ENCODE results near the gene ZNF202. TPM values are rescaled to one million over a fixed set of nuclear protein-coding genes. Genes with fewer than 3 reads are reported as not detected.
"Not testable (repeated sequence)": the region's sequence is repeated elsewhere in the genome, so short reads cannot be mapped to it uniquely, and the experiment has no call there.

ZNF202 gene
- total and polyA plus RNA-seq, 2 of the 13 experiments (the other 11 are each of a cell fraction or from before 2014, with no cell fraction given): 7.7 to 7.9 TPM

- ATAC-seq; DNase-seq (ENCODE audit: low spot score); BruUV-seq (replicated peaks); H3K4me2 ChIP-seq (ENCODE audit: low read depth, low read length); intact Hi-C loops (cut with micrococcal nuclease; ENCODE audit: unreplicated experiment); FAIRE-seq; H3K27me3 ChIP-seq (ENCODE audit: control insufficient read depth in 1 of 2, insufficient read depth in 2 of 2, low read length in 2 of 2); H3K4me3 ChIP-seq (replicated peaks in 1 of 3; ENCODE audit: insufficient read depth in 1 of 3, low read depth in 2 of 3, low read length in 3 of 3); H2AFZ ChIP-seq (ENCODE audit: low read length); H3K9ac ChIP-seq (ENCODE audit: insufficient read depth, low read depth, low read length); H3K4me1 ChIP-seq (ENCODE audit: insufficient read depth, low read length); H3K36me3 ChIP-seq (replicated peaks in 1 of 2; ENCODE audit: control insufficient read depth in 1 of 2, insufficient read depth in 2 of 2, low read length in 2 of 2); in situ Hi-C loops (cut with HindIII; ENCODE audit: extremely low pct_ligation_motif_present, low pct_unique_long_range_greater_than_20kb); H3K79me2 ChIP-seq (ENCODE audit: insufficient read depth, low read length); H3K9me3 ChIP-seq (ENCODE audit: low read length); H3K27ac ChIP-seq (ENCODE audit: extremely low read length, insufficient read depth, low read length); POLR2A ChIA-PET; H4K20me1 ChIP-seq (ENCODE audit: insufficient read depth, low read length); CTCF ChIA-PET (ENCODE audit: low intra/inter-chr PET ratio, low total read pairs); TF ChIP-seq ATF7 (CRISPR knock-in tag; IDR thresholded peaks at IDR 0.05): not testable (repeated sequence)
- TF ChIP-seq ATF7 (IDR thresholded peaks at IDR 0.05): peak; percentile 66
- WGBS (ENCODE audit: low lambda C conversion rate): 8% methylated on average over 2 of the region's 2 CpGs
Observed at GRCh38 chr11:123748349-123748748, 6.9 kb upstream of the ZNF202 start.

GRCh38 chr11:123745764-123746451, 4.4 kb upstream of the ZNF202 start:
- Histone ChIP-seq H3K79me2 (ENCODE audit: insufficient read depth, low read length) (peaks cover 3% of the 10 kb centered on the region), H3K9me3 (ENCODE audit: low read length) (no peaks in the 10 kb centered on the region), H3K27me3 (ENCODE audit: control insufficient read depth in 1 of 2, insufficient read depth in 2 of 2, low read length in 2 of 2) (peaks cover 0 to 3% of the 10 kb centered on the region in 2 experiments; a peak in 1 of 5 replicates), H3K27ac (ENCODE audit: extremely low read length, insufficient read depth, low read length) (no peak overlapping the region), H3K9ac (ENCODE audit: insufficient read depth, low read depth, low read length) (no peak overlapping the region), H2AFZ (ENCODE audit: low read length) (no peak overlapping the region), H3K36me3 (replicated peaks in 1 of 2; ENCODE audit: control insufficient read depth in 1 of 2, insufficient read depth in 2 of 2, low read length in 2 of 2) (no peaks in the 10 kb centered on the region), H4K20me1 (ENCODE audit: insufficient read depth, low read length) (no peaks in the 10 kb centered on the region), H3K4me3 (replicated peaks in 1 of 3; ENCODE audit: insufficient read depth in 1 of 3, low read depth in 2 of 3, low read length in 3 of 3) (no peak overlapping the region), H3K4me1 (ENCODE audit: insufficient read depth, low read length) (peaks cover 8% of the 10 kb centered on the region), H3K4me2 (ENCODE audit: low read depth, low read length) (no peak overlapping the region)
- 27% methylated on average over 2 of the region's 2 CpGs for WGBS (ENCODE audit: low lambda C conversion rate)
- ATAC-seq: no peak
- no peak for DNase-seq (ENCODE audit: low spot score)
- intact Hi-C loops (cut with micrococcal nuclease; ENCODE audit: unreplicated experiment) (no loop called here), in situ Hi-C loops (cut with HindIII; ENCODE audit: extremely low pct_ligation_motif_present, low pct_unique_long_range_greater_than_20kb) (no loop called here)
- ChIA-PET POLR2A (no interaction called here), CTCF (ENCODE audit: low intra/inter-chr PET ratio, low total read pairs) (no interaction called here)
- no peak for FAIRE-seq
- no TSS peak for BruUV-seq (replicated peaks)
- TF ChIP-seq ZNF280B (CRISPR knock-in tag; IDR thresholded peaks at IDR 0.05; ENCODE audit: borderline replicate concordance): no peak
- no peak for TF ChIP-seq AHDC1 (CRISPR knock-in tag; IDR thresholded peaks at IDR 0.05; ENCODE audit: borderline replicate concordance)
- no peak for TF ChIP-seq ZNF780A (CRISPR knock-in tag; IDR thresholded peaks at IDR 0.05)
- no peak for TF ChIP-seq ZBTB26 (CRISPR knock-in tag; IDR thresholded peaks at IDR 0.05; ENCODE audit: borderline replicate concordance)
- no peak for TF ChIP-seq ZNF615 (CRISPR knock-in tag; IDR thresholded peaks at IDR 0.05; ENCODE audit: borderline replicate concordance)
- TF ChIP-seq ZNF530 (CRISPR knock-in tag; IDR thresholded peaks at IDR 0.05; ENCODE audit: low read depth): no peak
- no peak for TF ChIP-seq SAFB2 (CRISPR knock-in tag; IDR thresholded peaks at IDR 0.05; ENCODE audit: borderline replicate concordance, low read depth)
